ENCODE results near the gene RXRA.

DNA sequence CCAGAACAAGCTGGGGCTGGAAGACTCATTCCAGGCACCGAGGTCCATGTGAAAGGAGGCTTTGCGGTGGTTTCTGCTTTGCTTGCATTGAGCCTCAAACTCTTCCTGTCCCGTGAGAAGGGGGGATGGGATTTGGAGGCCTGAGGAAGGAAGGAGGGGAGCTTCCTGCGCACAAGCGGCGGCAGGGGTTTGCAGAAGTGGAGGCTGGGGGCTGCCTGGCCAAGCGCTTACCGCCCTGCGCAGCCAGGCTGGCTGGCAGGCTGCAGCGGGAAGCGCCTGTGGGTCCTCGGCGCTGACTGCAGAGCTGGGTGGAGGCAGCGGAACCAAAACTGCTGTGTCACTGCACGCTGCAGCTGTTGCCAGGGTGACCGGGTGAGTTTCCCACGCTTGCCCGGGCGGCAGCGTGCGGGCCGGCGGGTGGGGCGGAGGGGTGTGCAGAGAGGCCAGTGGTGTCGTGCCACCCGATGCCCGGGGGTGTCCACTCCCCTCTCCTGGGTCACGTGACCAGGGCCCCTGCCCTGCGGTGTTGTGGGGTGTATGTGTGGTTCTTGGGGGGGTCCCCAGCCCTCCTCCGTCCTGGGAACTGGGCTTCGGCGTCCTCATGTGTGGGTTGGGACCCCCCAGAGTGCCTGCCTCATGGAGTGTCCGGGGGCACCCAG, 81.0 kb downstream of the RXRA start:
- TF ChIP-seq, protein P1, sequence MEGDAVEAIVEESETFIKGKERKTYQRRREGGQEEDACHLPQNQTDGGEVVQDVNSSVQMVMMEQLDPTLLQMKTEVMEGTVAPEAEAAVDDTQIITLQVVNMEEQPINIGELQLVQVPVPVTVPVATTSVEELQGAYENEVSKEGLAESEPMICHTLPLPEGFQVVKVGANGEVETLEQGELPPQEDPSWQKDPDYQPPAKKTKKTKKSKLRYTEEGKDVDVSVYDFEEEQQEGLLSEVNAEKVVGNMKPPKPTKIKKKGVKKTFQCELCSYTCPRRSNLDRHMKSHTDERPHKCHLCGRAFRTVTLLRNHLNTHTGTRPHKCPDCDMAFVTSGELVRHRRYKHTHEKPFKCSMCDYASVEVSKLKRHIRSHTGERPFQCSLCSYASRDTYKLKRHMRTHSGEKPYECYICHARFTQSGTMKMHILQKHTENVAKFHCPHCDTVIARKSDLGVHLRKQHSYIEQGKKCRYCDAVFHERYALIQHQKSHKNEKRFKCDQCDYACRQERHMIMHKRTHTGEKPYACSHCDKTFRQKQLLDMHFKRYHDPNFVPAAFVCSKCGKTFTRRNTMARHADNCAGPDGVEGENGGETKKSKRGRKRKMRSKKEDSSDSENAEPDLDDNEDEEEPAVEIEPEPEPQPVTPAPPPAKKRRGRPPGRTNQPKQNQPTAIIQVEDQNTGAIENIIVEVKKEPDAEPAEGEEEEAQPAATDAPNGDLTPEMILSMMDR (IDR thresholded peaks at IDR 0.05) = no peak
- TF ChIP-seq POLR2A (IDR thresholded peaks at IDR 0.05) = peak; percentile 7 to 82

All from thyroid gland (tissue), 4 donors.